H1 (cell line): ENCODE measurements around the gene FAM120B. TPM values are rescaled to one million over a fixed set of nuclear protein-coding genes. Genes with fewer than 3 reads are reported as not detected.

Experiments used
- CBX8 ChIP-seq: fragments of 300-800, 300-1000 bp; sonication (generic); IDR thresholded peaks from 2 replicates; pipeline ENCODE4 v1.7.1; 2016; ENCODE audit warnings: low read depth, low read length, borderline replicate concordance
- CHD2 ChIP-seq: IDR thresholded peaks from 2 replicates; pipeline ENCODE4 v1.6.1; 2012; ENCODE audit warnings: low read length, improper control_type of control experiment
- CTCF ChIP-seq, 3 experiments: IDR thresholded peaks; 1 replicate in 2 of 3; 2 replicates in 1 of 3; pipeline versions ENCODE4 v1.5.1 to v1.6.1; 2011; ENCODE audit warnings: low read length in 3 of 3, mild to moderate bottlenecking in 3 of 3, inconsistent platforms in 2 of 3, low read depth in 1 of 3, moderate library complexity in 1 of 3; ENCODE audit not compliant: insufficient read depth in 1 of 3; ENCODE audit errors: control extremely low read depth in 1 of 3
- EZH2 ChIP-seq: fragments of 200-600 bp; sonication (generic); IDR thresholded peaks from 2 replicates; pipeline ENCODE4 v1.7.1; 2012; ENCODE audit warnings: low read depth, mild to moderate bottlenecking, moderate library complexity, low read length, inconsistent platforms; ENCODE audit not compliant: severe bottlenecking
- HDAC6 ChIP-seq: IDR thresholded peaks from one replicate; pipeline ENCODE4 v1.7.1; 2012; ENCODE audit warnings: low read depth, mild to moderate bottlenecking, inconsistent platforms, low read length, moderate library complexity
- MAFK ChIP-seq: IDR thresholded peaks from 2 replicates; pipeline ENCODE4 v1.6.1; 2012; ENCODE audit warnings: low read depth, mild to moderate bottlenecking, improper control_type of control experiment, low read length
- RXRA ChIP-seq: IDR thresholded peaks from 2 replicates; pipeline ENCODE4 v1.6.1; 2011; ENCODE audit warnings: low read depth, mild to moderate bottlenecking, low read length, moderate library complexity; ENCODE audit not compliant: insufficient read depth
- SIRT6 ChIP-seq: IDR thresholded peaks from one replicate; pipeline ENCODE4 v1.7.1; 2012; ENCODE audit warnings: low read length, inconsistent platforms
- SRF ChIP-seq: IDR thresholded peaks from 2 replicates; pipeline ENCODE4 v1.6.1; 2011; ENCODE audit warnings: mild to moderate bottlenecking, low read depth, low read length, moderate library complexity
- polyA plus RNA-seq, 7 experiments: library from polyadenylated mRNA; depleted of rRNA in 3 of 7; stranded (reverse) in 5 of 7; unstranded in 2 of 7; fragments of >200 nt in 5 of 7; fragments of 200-250 nt in 2 of 7; gene quantifications; 1 replicate in 5 of 7; 2 replicates in 1 of 7; 4 replicates in 1 of 7; pipeline versions ENCODE4 v1.2.1 to v1.2.3, GENCODE V29; 2011 to 2013; ENCODE audit warnings: missing spikeins in 2 of 7, mixed read lengths in 2 of 7
- total RNA-seq: library from RNA; stranded (reverse); fragmentation: NEBNext Ultra II Directional; extraction: Animal tissue kit (Norgen Biotek cat#: 25700); gene quantifications from 2 replicates; pipeline ENCODE4 v1.2.1, GENCODE V29; 2021
- TF ChIP-seq, protein P1 (sequence below): IDR thresholded peaks from 2 replicates; pipeline ENCODE4 v1.6.1; 2012; ENCODE audit warnings: inconsistent platforms

The FAM120B gene
- total and polyA plus RNA-seq, 2 of the 8 experiments (the other 6 are each of a cell fraction or from before 2014, with no cell fraction given) = 5.1 to 12.5 TPM

DNA sequence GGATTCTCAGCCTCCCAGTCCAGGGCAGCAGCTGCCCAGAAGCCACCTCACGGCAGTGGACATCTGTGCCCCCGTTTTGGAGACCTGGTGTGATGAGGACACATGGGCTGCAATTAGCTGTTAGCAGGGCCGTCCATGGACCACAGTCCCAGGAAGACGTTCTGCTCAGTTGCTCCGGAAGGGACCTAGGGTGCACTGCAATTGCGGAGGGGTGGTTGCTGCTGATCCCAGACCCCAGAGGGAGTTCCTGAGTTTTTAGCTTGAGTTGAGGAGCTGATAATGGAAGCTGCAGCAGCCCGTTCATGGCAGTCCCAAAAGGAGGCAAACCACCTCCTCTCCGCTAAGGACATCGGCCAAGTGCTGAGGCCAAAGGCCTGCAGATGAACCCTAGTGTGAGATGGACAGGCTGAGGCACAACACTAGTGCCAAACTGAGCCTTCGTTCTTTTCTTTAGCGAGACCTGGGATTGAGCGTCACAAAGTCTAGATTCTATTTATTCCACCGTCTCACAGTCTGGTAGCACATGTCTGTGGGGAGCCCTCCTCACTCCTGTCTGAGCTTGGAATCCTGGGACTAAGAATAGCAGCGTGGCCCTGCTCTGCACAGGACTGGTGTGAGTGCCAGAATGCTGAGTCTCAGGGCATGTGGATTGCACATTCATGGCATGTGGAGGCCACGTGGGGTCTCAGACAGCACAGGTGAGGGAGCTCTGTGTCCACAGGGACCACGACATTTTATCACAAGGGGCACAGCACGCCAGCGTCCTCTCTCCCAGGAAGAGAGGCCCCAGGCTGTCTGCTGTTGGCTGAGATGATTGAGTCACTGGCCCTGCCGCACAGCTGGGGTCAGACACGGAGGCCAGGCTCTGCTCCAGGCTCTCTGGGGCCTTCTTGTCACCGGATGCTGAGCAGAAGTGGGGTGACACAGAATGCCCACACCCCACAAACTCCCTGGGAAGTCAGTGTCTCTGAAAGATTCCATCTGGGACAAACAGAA is 133.1 kb downstream of the FAM120B start (continued):
- no peak for TF ChIP-seq CTCF (IDR thresholded peaks at IDR 0.05; ENCODE audit: control extremely low read depth in 1 of 3, insufficient read depth in 1 of 3, low read depth in 1 of 3, low read length in 3 of 3)
- no peak for TF ChIP-seq RXRA
- no peak for TF ChIP-seq CBX8
- no peak for TF ChIP-seq MAFK
- TF ChIP-seq HDAC6 = no peak
- TF ChIP-seq EZH2 = no peak
- no peak for TF ChIP-seq CHD2
- TF ChIP-seq SRF = no peak
- no peak for TF ChIP-seq SIRT6
- TF ChIP-seq, protein P1, sequence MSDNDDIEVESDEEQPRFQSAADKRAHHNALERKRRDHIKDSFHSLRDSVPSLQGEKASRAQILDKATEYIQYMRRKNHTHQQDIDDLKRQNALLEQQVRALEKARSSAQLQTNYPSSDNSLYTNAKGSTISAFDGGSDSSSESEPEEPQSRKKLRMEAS = no peak
- TF ChIP-seq, all 59 proteins: peak for 0
